ENCODE results near the gene IKZF1.

IKZF1 gene

GRCh38 chr7:50304129-50304910, at the start of gene IKZF1:
TSS of gene IKZF1 (plus strand) at chr7:50304716. CDS start at chr7:50319062, 14,346 bp downstream.
- Histone ChIP-seq H3K9ac (ENCODE audit: low read length) (peak within 1 kb of the TSS; percentile 98), H3K27me3 (ENCODE audit: low read depth, low read length) (no peaks in the 10 kb centered on the region), H2AFZ (ENCODE audit: low read depth, low read length) (no peak within 1 kb of the TSS), H3K9me3 (ENCODE audit: insufficient read depth, low read length) (no peaks in the 10 kb centered on the region), H3K79me2 (ENCODE audit: low read length) (peaks cover 74% of the 10 kb centered on the region), H3K27ac (ENCODE audit: low read length) (peak within 1 kb of the TSS; percentile 96), H3K4me3 (ENCODE audit: low read length) (peak within 1 kb of the TSS; percentile 88), H4K20me1 (ENCODE audit: insufficient read depth, low read length) (no peaks in the 10 kb centered on the region), H3K36me3 (replicated peaks; ENCODE audit: low read depth, low read length) (peaks cover 38% of the 10 kb centered on the region), H3K4me1 (ENCODE audit: low read length) (peaks cover 59% of the 10 kb centered on the region), H3K4me2 (ENCODE audit: low read length) (peak within 1 kb of the TSS; percentile 98)
- no peak for TF ChIP-seq CTCF (IDR thresholded peaks at IDR 0.05; ENCODE audit: low read depth, low read length)
- TF ChIP-seq EZH2phosphoT487 (IDR thresholded peaks at IDR 0.05; ENCODE audit: low read depth): no peak

- H3K27me3 ChIP-seq (ENCODE audit: low read depth, low read length): no peaks in the 10 kb centered on the region
- H3K4me3 ChIP-seq (ENCODE audit: low read length): no peak overlapping the region
- H3K4me1 ChIP-seq (ENCODE audit: low read length): peaks cover 53% of the 10 kb centered on the region
- H3K9me3 ChIP-seq (ENCODE audit: insufficient read depth, low read length): no peaks in the 10 kb centered on the region
- H3K36me3 ChIP-seq (replicated peaks; ENCODE audit: low read depth, low read length): peaks cover 4% of the 10 kb centered on the region
- H2AFZ ChIP-seq (ENCODE audit: low read depth, low read length): peak overlapping the region; percentile 41; the same call in 1 of the 2 replicates
- TF ChIP-seq CTCF (IDR thresholded peaks at IDR 0.05; ENCODE audit: low read depth, low read length) (no peak), EZH2phosphoT487 (IDR thresholded peaks at IDR 0.05; ENCODE audit: low read depth) (no peak)
- H4K20me1 ChIP-seq (ENCODE audit: insufficient read depth, low read length): no peaks in the 10 kb centered on the region
- H3K79me2 ChIP-seq (ENCODE audit: low read length): peaks cover 9% of the 10 kb centered on the region; the same call in 1 of the 2 replicates
- peak overlapping the region; percentile 96; the same call in 1 of the 2 replicates for H3K27ac ChIP-seq (ENCODE audit: low read length)
- H3K9ac ChIP-seq (ENCODE audit: low read length): no peak overlapping the region
- H3K4me2 ChIP-seq (ENCODE audit: low read length): no peak overlapping the region
These were observed 42.9 kb upstream of the IKZF1 start for GRCh38 chr7:50261593-50261992.

GRCh38 chr7:50262446-50262845, 42.1 kb upstream of the IKZF1 start:
- H3K9ac ChIP-seq (ENCODE audit: low read length): peak overlapping the region; percentile 29; the same call in 1 of the 2 replicates
- H3K36me3 ChIP-seq (replicated peaks; ENCODE audit: low read depth, low read length): peaks cover 4% of the 10 kb centered on the region
- H3K79me2 ChIP-seq (ENCODE audit: low read length): peaks cover 10% of the 10 kb centered on the region
- H3K4me1 ChIP-seq (ENCODE audit: low read length): peaks cover 62% of the 10 kb centered on the region
- H3K9me3 ChIP-seq (ENCODE audit: insufficient read depth, low read length): no peaks in the 10 kb centered on the region
- no peak for TF ChIP-seq EZH2phosphoT487 (IDR thresholded peaks at IDR 0.05; ENCODE audit: low read depth)
- no peak for TF ChIP-seq CTCF (IDR thresholded peaks at IDR 0.05; ENCODE audit: low read depth, low read length)
- no peaks in the 10 kb centered on the region for H4K20me1 ChIP-seq (ENCODE audit: insufficient read depth, low read length)
- H3K4me2 ChIP-seq (ENCODE audit: low read length): peak overlapping the region; percentile 73
- H3K4me3 ChIP-seq (ENCODE audit: low read length): peak overlapping the region; percentile 22; the same call in 1 of the 2 replicates
- peak overlapping the region; percentile 96 for H3K27ac ChIP-seq (ENCODE audit: low read length)
- H2AFZ ChIP-seq (ENCODE audit: low read depth, low read length): peak overlapping the region; percentile 41; the same call in 1 of the 2 replicates
- H3K27me3 ChIP-seq (ENCODE audit: low read depth, low read length): no peaks in the 10 kb centered on the region

GRCh38 chr7:50262916-50263690, 41.4 kb upstream of the IKZF1 start:
- Histone ChIP-seq H3K9me3 (ENCODE audit: insufficient read depth, low read length) (no peaks in the 10 kb centered on the region), H3K4me3 (ENCODE audit: low read length) (peak overlapping the region; percentile 22; the same call in 1 of the 2 replicates), H3K27me3 (ENCODE audit: low read depth, low read length) (no peaks in the 10 kb centered on the region), H4K20me1 (ENCODE audit: insufficient read depth, low read length) (no peaks in the 10 kb centered on the region), H3K9ac (ENCODE audit: low read length) (peak overlapping the region; percentile 29; the same call in 1 of the 2 replicates), H3K4me2 (ENCODE audit: low read length) (peak overlapping the region; percentile 73), H3K36me3 (replicated peaks; ENCODE audit: low read depth, low read length) (no peaks in the 10 kb centered on the region), H2AFZ (ENCODE audit: low read depth, low read length) (no peak overlapping the region), H3K79me2 (ENCODE audit: low read length) (peaks cover 14% of the 10 kb centered on the region), H3K4me1 (ENCODE audit: low read length) (peaks cover 68% of the 10 kb centered on the region), H3K27ac (ENCODE audit: low read length) (peak overlapping the region; percentile 96)
- no peak for TF ChIP-seq EZH2phosphoT487 (IDR thresholded peaks at IDR 0.05; ENCODE audit: low read depth)
- TF ChIP-seq CTCF (IDR thresholded peaks at IDR 0.05; ENCODE audit: low read depth, low read length): no peak

Measured in OCI-LY3 (cell line).